Naive thymus-derived CD8-positive, alpha-beta T cell (primary cell): ENCODE results near the gene COMMD9. TPM values are rescaled to one million over a fixed set of nuclear protein-coding genes. Genes with fewer than 3 reads are reported as not detected.
"Not testable (repeated sequence)": the region's sequence is repeated elsewhere in the genome, so short reads cannot be mapped to it uniquely, and the experiment has no call there.

Experiments
- ATAC-seq, 2 donors: fragments of 150-1000 bp; cut with Tn5 transposase in 1 of 2; sonication (Bioruptor Pico), chemical (Tn5 transposase) in 1 of 2; 1 replicate in 1 of 2; 2 replicates in 1 of 2; pipeline ENCODE4 v1.10.0; 2021; ENCODE audit warnings: mild to moderate bottlenecking in 2 of 2, moderate library complexity in 2 of 2
- POLR2A ChIA-PET: fragments of 350-600 bp; sonication (Branson Sonifier 250); formaldehyde crosslinking; loops from one replicate; lab custom pipeline; 2021; ENCODE audit warnings: antibody characterized with exemption; lab: Charles Lee
- DNase-seq, 10 donors: peaks; one replicate each; pipeline versions ENCODE4 v3.0.0 to v3.0.0-alpha.2; 2020 to 2022
- H3K27ac Mint-ChIP-seq, 10 donors: one replicate each; pipeline ENCODE4 v1.8.0; 2020 to 2022; ENCODE audit warnings: mild to moderate bottlenecking in 10 of 10, mixed read lengths in 10 of 10, moderate library complexity in 4 of 10, inconsistent platforms in 1 of 10
- H3K27me3 Mint-ChIP-seq, 5 donors: one replicate each; pipeline ENCODE4 v1.8.0; 2021 to 2022; ENCODE audit warnings: mixed read lengths in 5 of 5
- H3K36me3 Mint-ChIP-seq, 3 donors: one replicate each; pipeline ENCODE4 v1.8.0; 2020 to 2022; ENCODE audit warnings: mixed read lengths in 3 of 3, mild to moderate bottlenecking in 2 of 3, inconsistent platforms in 1 of 3
- H3K4me1 Mint-ChIP-seq, 4 donors: one replicate each; pipeline ENCODE4 v1.8.0; 2021 to 2022; ENCODE audit warnings: mixed read lengths in 4 of 4
- H3K4me3 Mint-ChIP-seq, 10 donors: one replicate each; pipeline ENCODE4 v1.8.0; 2020 to 2022; ENCODE audit warnings: mild to moderate bottlenecking in 10 of 10, mixed read lengths in 10 of 10, moderate library complexity in 6 of 10, inconsistent platforms in 1 of 10
- H3K9me3 Mint-ChIP-seq, 9 donors: one replicate each; pipeline ENCODE4 v1.8.0; 2020 to 2022; ENCODE audit warnings: mixed read lengths in 9 of 9, mild to moderate bottlenecking in 3 of 9, inconsistent platforms in 1 of 9, moderate library complexity in 1 of 9
- polyA plus RNA-seq, 3 donors: library from polyadenylated mRNA; unstranded; fragments of 300-500 nt; fragmentation: Illumina TruSeq; gene quantifications; one replicate each; pipeline ENCODE4 v1.2.3, GENCODE V29; 2021
- total RNA-seq, 8 experiments: library from RNA in 2 of 8; stranded (reverse) in 2 of 8; gene quantifications; one replicate each; pipeline ENCODE4 v1.2.3 and lab custom pipeline; 2021 to 2026

COMMD9 gene
- total RNA-seq: 10 to 100 TPM; 46.6 to 48.5 TPM
- polyA plus RNA-seq: 10 to 100 TPM; 68.9 to 94.0 (median 91.9) TPM
- 23.3 to 35.5 (median 31.8) reads per million in 6 experiments for total RNA-seq (lab: John Stamatoyannopoulos, UW)

- H3K36me3 Mint-ChIP-seq: peaks cover 0 to 3% (median 0%) of the 10 kb centered on the region in 3 donors
- POLR2A ChIA-PET: interaction anchor here (0.8 to 1.0 kb wide), 2 partner anchors 221 to 627 kb away, joined by 3 to 4 read pairs; partner anchors contain the start of genes TRAF6 and TRIM44
- peaks cover 21 to 45% (median 41%) of the 10 kb centered on the region in 4 donors for H3K4me1 Mint-ChIP-seq
- H3K27me3 Mint-ChIP-seq: no peaks in the 10 kb centered on the region
- H3K27ac Mint-ChIP-seq: peak within 1 kb of the TSS; percentile 88 to 96 (median 93)
- peak; percentile 98 to 99 for ATAC-seq
- no peaks in the 10 kb centered on the region for H3K9me3 Mint-ChIP-seq
- peak; percentile 85 to 96 (median 91) for DNase-seq
- H3K4me3 Mint-ChIP-seq: peak within 1 kb of the TSS; percentile 86 to 97 (median 94)
Observed at GRCh38 chr11:36289226-36289852, at the start of gene COMMD9. COMMD9 (minus strand) TSS chr11:36289424; CDS start chr11:36289412, 12 bp downstream.

DNA sequence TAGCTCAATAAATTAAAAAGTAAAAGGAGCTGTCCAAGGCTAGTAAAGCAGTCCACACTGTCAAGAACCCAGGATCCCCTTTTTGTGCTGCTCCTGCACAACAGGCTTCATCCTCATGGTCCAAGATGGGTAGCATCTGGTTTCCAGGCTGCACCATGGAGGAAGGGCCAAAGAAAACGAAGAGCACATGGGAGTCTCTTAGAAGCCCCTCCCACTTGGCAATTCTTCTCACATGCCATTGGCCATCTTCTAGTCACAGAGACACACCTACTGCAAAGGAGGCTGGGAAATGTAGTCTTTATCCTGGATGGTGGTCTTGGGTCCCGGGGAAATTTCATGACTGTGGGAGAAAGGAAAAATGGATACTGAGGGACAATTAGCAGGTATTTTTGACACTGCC, 44.7 kb upstream of the COMMD9 start:
- Mint-ChIP-seq H3K36me3 (no peaks in the 10 kb centered on the region), H3K4me1 (no peaks in the 10 kb centered on the region), H3K27ac (no peak overlapping the region), H3K4me3 (no peak overlapping the region), H3K9me3 (no peaks in the 10 kb centered on the region), H3K27me3 (peaks cover 0 to 8% (median 5%) of the 10 kb centered on the region in 5 donors)
- no peak for DNase-seq
- ATAC-seq: no peak
- POLR2A ChIA-PET: no interaction called here

GRCh38 chr11:36333468-36333867, 44.2 kb upstream of the COMMD9 start:
- POLR2A ChIA-PET: no interaction called here
- no peak overlapping the region for H3K4me3 Mint-ChIP-seq
- no peak for ATAC-seq

GRCh38 chr11:36330411-36330810, 41.2 kb upstream of the COMMD9 start:
- H3K27me3 Mint-ChIP-seq: peaks cover 0 to 6% (median 2%) of the 10 kb centered on the region in 5 donors
- POLR2A ChIA-PET: no interaction called here
- H3K4me3 Mint-ChIP-seq: no peak overlapping the region
- no peak overlapping the region for H3K27ac Mint-ChIP-seq
- H3K36me3 Mint-ChIP-seq: no peaks in the 10 kb centered on the region
- ATAC-seq (no peak), DNase-seq (no peak)
- H3K4me1 Mint-ChIP-seq: peaks cover 0 to 3% (median 0%) of the 10 kb centered on the region in 4 donors
- H3K9me3 Mint-ChIP-seq: no peaks in the 10 kb centered on the region

More at GRCh38 chr11:36333468-36333867, 44.2 kb upstream of the COMMD9 start:
- no peaks in the 10 kb centered on the region for H3K4me1 Mint-ChIP-seq
- H3K9me3 Mint-ChIP-seq: no peaks in the 10 kb centered on the region
- no peak for DNase-seq
- H3K27ac Mint-ChIP-seq: no peak overlapping the region
- no peaks in the 10 kb centered on the region for H3K36me3 Mint-ChIP-seq
- peaks cover 0 to 6% (median 5%) of the 10 kb centered on the region in 5 donors for H3K27me3 Mint-ChIP-seq

- Mint-ChIP-seq H3K9me3 (no peaks in the 10 kb centered on the region), H3K4me3 (no peak overlapping the region), H3K27me3 (peaks cover 0 to 7% (median 2%) of the 10 kb centered on the region in 5 donors), H3K4me1 (peaks cover 0 to 3% (median 0%) of the 10 kb centered on the region in 4 donors), H3K27ac (no peak overlapping the region), H3K36me3 (no peaks in the 10 kb centered on the region)
- ATAC-seq (no peak), DNase-seq (no peak)
- POLR2A ChIA-PET: no interaction called here
Observed at GRCh38 chr11:36328966-36329673, 39.9 kb upstream of the COMMD9 start.

DNA sequence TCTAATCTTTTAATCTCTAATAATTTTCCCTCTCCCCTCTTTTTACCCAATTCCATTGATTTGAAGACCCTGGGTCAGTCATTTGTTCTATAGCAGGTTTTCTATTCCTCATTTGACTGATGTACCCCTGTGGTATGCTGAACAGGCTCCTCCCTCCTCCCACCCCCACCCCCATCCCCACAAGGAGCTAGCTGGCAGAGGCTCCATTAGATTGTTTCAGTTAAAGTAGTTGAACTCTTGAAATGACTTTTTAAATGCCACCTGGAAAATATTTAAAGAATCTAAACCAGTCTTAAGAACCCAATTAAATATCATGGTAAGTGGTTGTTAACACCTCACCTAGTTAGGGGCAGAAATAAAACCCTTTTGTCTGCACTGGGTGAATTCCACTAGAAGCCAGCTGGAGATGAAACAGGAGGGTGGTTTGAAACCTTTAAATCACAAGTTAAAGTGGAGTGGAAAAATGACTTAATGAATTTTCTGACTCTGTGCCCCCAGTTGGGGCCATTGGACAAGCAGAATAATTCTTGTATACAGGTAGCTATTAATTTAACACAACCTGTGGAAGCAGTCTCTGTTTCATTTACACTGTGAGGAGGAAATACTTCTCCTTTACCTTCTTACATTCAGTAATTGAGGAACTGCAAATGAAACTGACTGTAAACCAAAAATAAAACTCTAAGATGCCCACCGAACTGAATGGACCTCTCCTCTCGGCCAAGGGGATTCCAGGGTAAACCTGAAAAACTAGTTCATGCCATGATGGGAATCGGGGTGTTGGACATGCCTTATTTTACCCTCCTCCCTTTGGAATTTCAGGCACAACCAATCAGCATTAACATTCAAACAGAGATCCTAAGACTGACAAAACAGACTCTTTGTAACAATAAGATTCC, 37.5 kb upstream of the COMMD9 start:
- Mint-ChIP-seq H3K9me3 (no peaks in the 10 kb centered on the region), H3K4me3 (peak overlapping the region in 1 of 10 donors; percentile 48), H3K27me3 (peaks cover 0 to 7% (median 2%) of the 10 kb centered on the region in 5 donors), H3K27ac (no peak overlapping the region), H3K4me1 (peaks cover 0 to 3% (median 0%) of the 10 kb centered on the region in 4 donors), H3K36me3 (no peaks in the 10 kb centered on the region)
- DNase-seq (no peak), ATAC-seq (no peak)
- POLR2A ChIA-PET: no interaction called here

DNA sequence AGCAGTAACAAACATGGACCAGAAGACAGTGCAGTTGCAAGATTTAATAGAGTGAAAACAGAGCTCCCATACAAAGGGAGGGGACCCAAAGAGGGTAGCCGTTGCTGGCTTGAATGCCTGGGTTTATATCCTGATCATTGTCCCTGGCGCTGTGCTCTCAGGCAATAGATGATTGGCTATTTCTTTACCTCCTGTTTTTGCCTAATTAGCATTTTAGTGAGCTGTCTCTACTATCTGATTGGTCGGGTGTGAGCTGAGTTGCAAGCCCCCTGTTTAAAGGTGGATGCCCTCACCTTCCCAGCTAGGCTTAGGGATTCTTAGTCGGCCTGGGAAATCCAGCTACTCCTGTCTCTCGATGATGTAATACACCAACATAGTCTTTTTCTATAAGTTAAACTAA, 36.2 kb upstream of the COMMD9 start:
- not testable (repeated sequence) for H3K27me3 Mint-ChIP-seq, H3K9me3 Mint-ChIP-seq, DNase-seq, H3K4me3 Mint-ChIP-seq, H3K36me3 Mint-ChIP-seq, H3K27ac Mint-ChIP-seq, ATAC-seq, H3K4me1 Mint-ChIP-seq
- POLR2A ChIA-PET: interaction anchor here (0.7 kb wide), 1 partner anchor 292 kb away, joined by 4 read pairs; no protein-coding TSS in a partner anchor

GRCh38 chr11:36324956-36325355, 35.7 kb upstream of the COMMD9 start:
- H3K27me3 Mint-ChIP-seq, POLR2A ChIA-PET, H3K4me1 Mint-ChIP-seq, ATAC-seq, DNase-seq, H3K27ac Mint-ChIP-seq, H3K9me3 Mint-ChIP-seq, H3K36me3 Mint-ChIP-seq, H3K4me3 Mint-ChIP-seq: not testable (repeated sequence)

DNA sequence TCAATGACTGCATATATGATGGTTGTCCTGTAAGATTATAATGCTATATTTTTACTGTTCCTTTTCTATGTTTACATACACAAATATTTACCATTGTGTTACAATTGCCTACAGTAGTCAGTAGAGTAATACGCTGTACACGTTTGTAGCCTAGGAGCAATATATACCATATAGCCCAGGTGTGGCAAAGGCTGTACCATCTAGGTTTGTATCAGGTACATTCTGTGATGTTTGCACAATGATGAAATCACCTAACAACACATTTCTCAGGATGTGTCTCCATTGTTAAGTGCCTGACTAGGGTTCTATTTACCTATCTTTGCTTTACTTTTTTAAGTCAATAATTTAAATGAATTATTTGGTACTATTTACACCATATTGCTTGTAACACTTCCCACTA, 28.8 kb upstream of the COMMD9 start:
- Mint-ChIP-seq H3K4me3 (no peak overlapping the region), H3K27ac (no peak overlapping the region), H3K9me3 (no peaks in the 10 kb centered on the region), H3K4me1 (peaks cover 0 to 3% (median 0%) of the 10 kb centered on the region in 4 donors), H3K27me3 (peaks cover 2 to 37% (median 16%) of the 10 kb centered on the region in 5 donors), H3K36me3 (no peaks in the 10 kb centered on the region)
- POLR2A ChIA-PET: no interaction called here
- ATAC-seq: no peak
- no peak for DNase-seq

DNA sequence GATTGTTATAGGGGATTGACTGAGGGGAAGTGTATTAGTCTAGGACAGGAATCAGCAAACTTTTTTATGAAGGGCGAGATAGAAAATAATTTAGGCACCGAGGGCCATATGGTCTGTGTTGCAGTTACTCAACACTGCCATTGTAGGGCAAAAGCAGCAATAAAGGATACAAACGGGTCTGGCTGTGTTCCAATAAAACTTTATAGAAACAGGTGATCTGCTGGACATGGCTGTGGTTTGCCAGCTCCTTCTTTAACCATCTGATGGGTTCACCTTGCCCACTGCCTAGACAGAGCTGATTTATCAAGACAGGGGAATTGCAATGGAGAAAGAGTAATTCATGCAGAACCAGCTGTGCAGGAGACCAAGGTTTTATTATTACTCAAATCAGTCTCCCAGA, 26.8 kb upstream of the COMMD9 start:
- Mint-ChIP-seq H3K27ac (no peak overlapping the region), H3K4me1 (peaks cover 0 to 3% (median 0%) of the 10 kb centered on the region in 4 donors), H3K27me3 (peaks cover 2 to 37% (median 16%) of the 10 kb centered on the region in 5 donors), H3K9me3 (no peaks in the 10 kb centered on the region), H3K4me3 (no peak overlapping the region), H3K36me3 (no peaks in the 10 kb centered on the region)
- ATAC-seq (no peak), DNase-seq (no peak)
- POLR2A ChIA-PET: no interaction called here

GRCh38 chr11:36314434-36314767, 25.2 kb upstream of the COMMD9 start:
- no peaks in the 10 kb centered on the region for H3K36me3 Mint-ChIP-seq
- no peaks in the 10 kb centered on the region for H3K9me3 Mint-ChIP-seq
- no peak for DNase-seq
- H3K4me3 Mint-ChIP-seq: no peak overlapping the region
- POLR2A ChIA-PET: no interaction called here
- H3K4me1 Mint-ChIP-seq: peaks cover 0 to 3% (median 0%) of the 10 kb centered on the region in 4 donors
- no peak overlapping the region for H3K27ac Mint-ChIP-seq
- H3K27me3 Mint-ChIP-seq: peaks cover 0 to 48% (median 24%) of the 10 kb centered on the region in 5 donors
- no peak for ATAC-seq

GRCh38 chr11:36313750-36314433, 24.7 kb upstream of the COMMD9 start:
- POLR2A ChIA-PET: no interaction called here
- Mint-ChIP-seq H3K4me3 (no peak overlapping the region), H3K9me3 (peaks cover 0 to under 1% (median 0%) of the 10 kb centered on the region in 9 donors), H3K27me3 (peaks cover 3 to 48% (median 25%) of the 10 kb centered on the region in 5 donors), H3K4me1 (peaks cover 0 to 3% (median 0%) of the 10 kb centered on the region in 4 donors), H3K36me3 (no peaks in the 10 kb centered on the region), H3K27ac (no peak overlapping the region)
- DNase-seq: no peak
- no peak for ATAC-seq
